H1 (cell line): ENCODE results near the gene CACNA2D4. TPM values are rescaled to one million over a fixed set of nuclear protein-coding genes. Genes with fewer than 3 reads are reported as not detected.

Source experiments
- CTCF ChIA-PET: fragments of 300-600 bp; sonication (Branson Sonifier 250); formaldehyde crosslinking; loops from one replicate; lab custom pipeline; 2021; ENCODE audit not compliant: partially characterized antibody; lab: Charles Lee
- POLR2A ChIA-PET: fragments of 300-600 bp; sonication (Branson Sonifier 250); formaldehyde crosslinking; loops from one replicate; lab custom pipeline; 2021; ENCODE audit warnings: inconsistent platforms; ENCODE audit not compliant: partially characterized antibody; lab: Charles Lee
- DNase-seq, 2 experiments: peaks; one replicate each; pipeline versions ENCODE4 v3.0.0 to v3.0.0-alpha.2; 2010 to 2022; ENCODE audit warnings: low spot score in 2 of 2, low read depth in 1 of 2, mixed read lengths in 1 of 2
- FAIRE-seq: peaks from 2 replicates; lab custom pipeline; 2011; peaks lifted over from hg19 to GRCh38; lab: Jason Lieb, UNC
- H2AFZ ChIP-seq: 2 replicates; pipeline ENCODE4 v1.8.1; 2012; ENCODE audit warnings: low read length, inconsistent platforms
- H2AK5ac ChIP-seq: 2 replicates; pipeline ENCODE4 v1.6.1; 2013; ENCODE audit warnings: low read depth, low read length
- H2BK120ac ChIP-seq: replicated peaks from 2 replicates; pipeline ENCODE3; 2013; ENCODE audit warnings: low read depth, low read length, inconsistent platforms
- H2BK12ac ChIP-seq: 2 replicates; pipeline ENCODE4 v1.6.1; 2013; ENCODE audit warnings: low read depth, low read length
- H2BK15ac ChIP-seq: 2 replicates; pipeline ENCODE4 v1.6.1; 2013; ENCODE audit warnings: low read length
- H2BK20ac ChIP-seq: 2 replicates; pipeline ENCODE4 v1.6.1; 2013; ENCODE audit warnings: low read length
- H2BK5ac ChIP-seq: 2 replicates; pipeline ENCODE4 v1.6.1; 2013; ENCODE audit warnings: low read depth, low read length
- H3K14ac ChIP-seq: 2 replicates; pipeline ENCODE4 v1.6.1; 2013; ENCODE audit warnings: inconsistent platforms; ENCODE audit not compliant: insufficient read length
- H3K18ac ChIP-seq: 2 replicates; pipeline ENCODE4 v1.6.1; 2013; ENCODE audit warnings: low read length; ENCODE audit errors: extremely low read depth
- H3K23ac ChIP-seq: 2 replicates; pipeline ENCODE4 v1.6.1; 2013; ENCODE audit warnings: inconsistent platforms; ENCODE audit not compliant: insufficient read length
- H3K23me2 ChIP-seq: 2 replicates; pipeline ENCODE4 v1.6.1; 2013; ENCODE audit warnings: low read depth, low read length
- H3K27ac ChIP-seq: 2 replicates; pipeline ENCODE4 v1.6.1; 2011; ENCODE audit warnings: low read depth, low read length, inconsistent platforms
- H3K27me3 ChIP-seq, 4 experiments: replicated peaks in 1 of 4; 1 replicate in 1 of 4; 2 replicates in 3 of 4; pipeline versions ENCODE4 v1.6.1 to v1.8.1; 2011 to 2013; ENCODE audit warnings: low read length in 3 of 4, mild to moderate bottlenecking in 3 of 4, inconsistent platforms in 2 of 4, mixed read lengths in 2 of 4, moderate library complexity in 1 of 4; ENCODE audit not compliant: control insufficient read depth in 3 of 4, insufficient read depth in 3 of 4; ENCODE audit errors: extremely low read depth in 1 of 4
- H3K36me3 ChIP-seq, 4 experiments: 2 replicates each; pipeline versions ENCODE4 v1.6.1 to v1.8.1; 2011 to 2013; ENCODE audit warnings: mild to moderate bottlenecking in 4 of 4, low read length in 3 of 4, moderate library complexity in 2 of 4, control low read depth in 1 of 4, inconsistent platforms in 1 of 4; ENCODE audit not compliant: insufficient read depth in 4 of 4, control insufficient read depth in 2 of 4
- H3K4ac ChIP-seq: replicated peaks from 2 replicates; pipeline ENCODE3; 2013; ENCODE audit warnings: low read length, low read depth, mixed read lengths, inconsistent platforms; ENCODE audit not compliant: insufficient read length
- H3K4me1 ChIP-seq, 4 experiments: replicated peaks in 1 of 4; 1 replicate in 1 of 4; 2 replicates in 3 of 4; pipeline versions ENCODE4 v1.6.1 to v1.8.1; 2011 to 2013; ENCODE audit warnings: low read length in 3 of 4, inconsistent platforms in 2 of 4, mixed read lengths in 1 of 4; ENCODE audit not compliant: insufficient read depth in 4 of 4, control insufficient read depth in 3 of 4
- H3K4me2 ChIP-seq, 2 experiments: 2 replicates each; pipeline versions ENCODE4 v1.6.1 to v1.8.1; 2011 to 2013; ENCODE audit warnings: low read depth in 2 of 2, low read length in 2 of 2, control low read depth in 1 of 2, inconsistent platforms in 1 of 2, mild to moderate bottlenecking in 1 of 2; ENCODE audit not compliant: insufficient read depth in 1 of 2
- H3K4me3 ChIP-seq, 4 experiments: fragments of 200-600, 300-600 bp in 1 of 4; sonication (generic), shearing (Covaris generic), sonication (Bioruptor Twin) in 1 of 4; 2 replicates each; pipeline versions ENCODE4 v1.5.1 to v1.8.1; 2011 to 2016; ENCODE audit warnings: low read length in 4 of 4, low read depth in 3 of 4, control low read depth in 2 of 4, inconsistent platforms in 2 of 4, mild to moderate bottlenecking in 2 of 4, mixed read lengths in 1 of 4, moderate library complexity in 1 of 4; ENCODE audit not compliant: insufficient read depth in 2 of 4; ENCODE audit errors: extremely low read depth in 1 of 4
- H3K56ac ChIP-seq: replicated peaks from 2 replicates; pipeline ENCODE3; 2013; ENCODE audit warnings: low read depth, mild to moderate bottlenecking, mixed read lengths, low read length, inconsistent platforms; ENCODE audit not compliant: insufficient read length
- H3K79me1 ChIP-seq: 2 replicates; pipeline ENCODE4 v1.6.1; 2013; ENCODE audit warnings: low read depth, low read length, control low read depth
- H3K79me2 ChIP-seq, 2 experiments: 2 replicates each; pipeline versions ENCODE4 v1.6.1 to v1.8.1; 2012 to 2013; ENCODE audit warnings: low read length in 2 of 2, mild to moderate bottlenecking in 2 of 2, inconsistent platforms in 1 of 2; ENCODE audit not compliant: insufficient read depth in 2 of 2, control insufficient read depth in 1 of 2
- H3K9ac ChIP-seq, 4 experiments: replicated peaks in 1 of 4; 1 replicate in 1 of 4; 2 replicates in 3 of 4; pipeline versions ENCODE4 v1.6.1 to v1.8.1; 2011 to 2013; ENCODE audit warnings: low read depth in 3 of 4, low read length in 3 of 4, control low read depth in 2 of 4, mild to moderate bottlenecking in 2 of 4, moderate library complexity in 2 of 4, inconsistent platforms in 1 of 4; ENCODE audit errors: extremely low read depth in 1 of 4
- H3K9me3 ChIP-seq, 2 experiments: 2 replicates each; pipeline versions ENCODE4 v1.6.1 to v1.8.1; 2012 to 2013; ENCODE audit warnings: mild to moderate bottlenecking in 2 of 2, moderate library complexity in 2 of 2, control low read depth in 1 of 2, inconsistent platforms in 1 of 2, low read depth in 1 of 2, low read length in 1 of 2, mixed read lengths in 1 of 2; ENCODE audit not compliant: insufficient read depth in 2 of 2
- H4K20me1 ChIP-seq, 2 experiments: replicated peaks in 1 of 2; 2 replicates each; pipeline versions ENCODE3 to v1.8.1; 2011 to 2013; ENCODE audit warnings: inconsistent platforms in 2 of 2, low read length in 2 of 2, mild to moderate bottlenecking in 1 of 2; ENCODE audit not compliant: insufficient read depth in 2 of 2, control insufficient read depth in 1 of 2
- H4K5ac ChIP-seq: 2 replicates; pipeline ENCODE4 v1.6.1; 2013; ENCODE audit warnings: low read length, low read depth, mixed read lengths, inconsistent platforms; ENCODE audit not compliant: insufficient read length
- H4K8ac ChIP-seq: 2 replicates; pipeline ENCODE4 v1.8.0; 2013; ENCODE audit warnings: mild to moderate bottlenecking, moderate library complexity, low read length, inconsistent platforms; ENCODE audit not compliant: insufficient read depth; ENCODE audit errors: extremely low read depth
- H4K91ac ChIP-seq: replicated peaks from 2 replicates; pipeline ENCODE3; 2013; ENCODE audit warnings: low read length, mixed read lengths, inconsistent platforms; ENCODE audit not compliant: insufficient read length
- CBX5 ChIP-seq: fragments of 300-800, 300-1000 bp; sonication (generic); IDR thresholded peaks from 2 replicates; pipeline ENCODE4 v1.7.1; 2016; ENCODE audit warnings: antibody characterized with exemption, low read length, low read depth
- CHD1 ChIP-seq: IDR thresholded peaks from 2 replicates; pipeline ENCODE4 v1.6.1; 2012; ENCODE audit warnings: low read depth, low read length, improper control_type of control experiment
- EZH2 ChIP-seq: fragments of 200-600 bp; sonication (generic); IDR thresholded peaks from 2 replicates; pipeline ENCODE4 v1.7.1; 2012; ENCODE audit warnings: low read depth, mild to moderate bottlenecking, moderate library complexity, low read length, inconsistent platforms; ENCODE audit not compliant: severe bottlenecking
- FOSL1 ChIP-seq: IDR thresholded peaks from 2 replicates; pipeline ENCODE4 v1.6.1; 2011; ENCODE audit warnings: mild to moderate bottlenecking, low read depth, low read length, moderate library complexity; ENCODE audit not compliant: insufficient read depth
- GABPA ChIP-seq: IDR thresholded peaks from 2 replicates; pipeline ENCODE4 v1.6.1; 2011; ENCODE audit warnings: mild to moderate bottlenecking, low read length, moderate library complexity, borderline replicate concordance; ENCODE audit not compliant: insufficient read depth
- HDAC2 ChIP-seq, 2 experiments: fragments of 300-600 bp in 1 of 2; sonication (generic) in 1 of 2; IDR thresholded peaks; 2 replicates each; pipeline ENCODE4 v1.6.1; 2011 to 2012; ENCODE audit warnings: low read depth in 2 of 2, low read length in 2 of 2, mild to moderate bottlenecking in 2 of 2, moderate library complexity in 2 of 2, borderline replicate concordance in 1 of 2, inconsistent platforms in 1 of 2
- RNF2 ChIP-seq: fragments of 200-900, 300-1000 bp; sonication (generic); IDR thresholded peaks from 2 replicates; pipeline ENCODE4 v1.7.1; 2016; ENCODE audit warnings: borderline replicate concordance, low read depth, mild to moderate bottlenecking, antibody characterized with exemption, low read length; ENCODE audit not compliant: poor library complexity, severe bottlenecking; ENCODE audit errors: missing control alignments
- SUZ12 ChIP-seq: fragments of 200-600 bp; sonication (generic); IDR thresholded peaks from 2 replicates; pipeline ENCODE4 v1.6.1; 2012; ENCODE audit warnings: mild to moderate bottlenecking, inconsistent platforms, low read length, moderate library complexity, mixed read lengths
- TEAD4 ChIP-seq: IDR thresholded peaks from 2 replicates; pipeline ENCODE4 v1.6.1; 2012; ENCODE audit warnings: low read depth, low read length, inconsistent platforms, mixed read lengths
- YY1 ChIP-seq: IDR thresholded peaks from 2 replicates; pipeline ENCODE4 v1.6.1; 2011; ENCODE audit warnings: low read depth, mild to moderate bottlenecking, low read length
- WGBS, 2 experiments: shearing (Covaris generic) in 1 of 2; methylation state at CpG; one replicate each; pipeline versions ENCODE4 v1.1.6 to v1.1.7; 2013 to 2015; ENCODE audit warnings: low lambda C conversion rate in 2 of 2, mixed read lengths in 2 of 2, inconsistent platforms in 1 of 2, low coverage in 1 of 2, missing lambda C conversion rate in 1 of 2; ENCODE audit not compliant: insufficient replicate concordance in 2 of 2, insufficient coverage in 1 of 2, insufficient read length in 1 of 2; ENCODE audit errors: extremely low coverage in 1 of 2, missing lambda C conversion rate in 1 of 2; 5-methylcytosine and 5-hydroxymethylcytosine counted together
- polyA plus RNA-seq, 7 experiments: library from polyadenylated mRNA; depleted of rRNA in 3 of 7; stranded (reverse) in 5 of 7; unstranded in 2 of 7; fragments of >200 nt in 5 of 7; fragments of 200-250 nt in 2 of 7; gene quantifications; 1 replicate in 5 of 7; 2 replicates in 1 of 7; 4 replicates in 1 of 7; pipeline versions ENCODE4 v1.2.1 to v1.2.3, GENCODE V29; 2011 to 2013; ENCODE audit warnings: missing spikeins in 2 of 7, mixed read lengths in 2 of 7
- total RNA-seq: library from RNA; stranded (reverse); fragmentation: NEBNext Ultra II Directional; extraction: Animal tissue kit (Norgen Biotek cat#: 25700); gene quantifications from 2 replicates; pipeline ENCODE4 v1.2.1, GENCODE V29; 2021
- TF ChIP-seq, protein P1 (sequence below): IDR thresholded peaks from 2 replicates; pipeline ENCODE4 v1.6.1; 2012; ENCODE audit warnings: low read length, inconsistent platforms

Gene CACNA2D4
- total and polyA plus RNA-seq, 2 of the 8 experiments (the other 6 are each of a cell fraction or from before 2014, with no cell fraction given): 0.44 to 0.88 TPM

DNA sequence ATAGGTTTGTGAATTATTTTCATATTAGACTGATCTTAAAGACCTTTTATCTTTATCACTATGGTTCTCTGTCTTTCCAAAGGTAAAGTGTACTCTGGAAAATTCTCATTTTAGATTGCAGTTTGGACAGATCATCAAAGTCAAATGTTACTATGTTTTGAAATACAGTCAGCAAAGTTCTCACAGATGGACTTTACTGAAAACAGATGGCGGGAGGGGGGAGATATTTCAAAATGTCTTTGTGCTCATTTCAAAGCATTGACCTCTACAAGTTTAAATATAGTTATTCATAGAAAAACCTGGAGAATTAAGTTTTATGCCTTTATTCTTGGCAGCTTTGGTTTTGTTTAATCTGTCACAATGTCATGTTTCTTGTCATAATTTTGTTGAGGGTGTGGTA lies 149.8 kb downstream of the CACNA2D4 start:
- Histone ChIP-seq H3K23ac (no peak overlapping the region), H3K4me1 (peaks cover 0 to 3% (median 0%) of the 10 kb centered on the region in 4 experiments; a peak in 2 of 7 replicates), H3K56ac (no peak overlapping the region), H4K91ac (no peak overlapping the region), H2BK120ac (no peak overlapping the region), H4K5ac (no peak overlapping the region), H3K27me3 (no peaks in the 10 kb centered on the region), H3K4ac (no peak overlapping the region), H2BK5ac (no peak overlapping the region), H4K8ac (no peak overlapping the region), H2AFZ (no peak overlapping the region), H2BK15ac (no peak overlapping the region), H3K9me3 (no peaks in the 10 kb centered on the region), H3K18ac (no peak overlapping the region), H2AK5ac (no peak overlapping the region), H3K9ac (no peak overlapping the region), H3K79me2 (peaks cover 0 to 38% of the 10 kb centered on the region in 2 experiments; a peak in 2 of 4 replicates), H3K4me3 (no peak overlapping the region), H4K20me1 (peaks cover 2 to 6% of the 10 kb centered on the region in 2 experiments), H3K79me1 (peaks cover 3% of the 10 kb centered on the region; the same call in 1 of the 2 replicates), H3K4me2 (no peak overlapping the region), H2BK20ac (no peak overlapping the region), H3K14ac (no peak overlapping the region), H2BK12ac (no peak overlapping the region), H3K23me2 (no peaks in the 10 kb centered on the region; the same call in 1 of the 2 replicates), H3K27ac (no peak overlapping the region), H3K36me3 (peaks cover 0 to 7% (median 4%) of the 10 kb centered on the region in 4 experiments; a peak in 4 of 8 replicates)
- DNase-seq (no peak), FAIRE-seq (no peak)
- POLR2A ChIA-PET: interaction anchor here (1.6 kb wide), 1 partner anchor 8 kb away, joined by 4 read pairs; no protein-coding TSS in a partner anchor
- 91% methylated on average over 1 of the region's 1 CpG; no CpG with 5 or more reads in 1 of the 2 experiments for WGBS, 2 experiments
- CTCF ChIA-PET: interaction anchor here (1.0 kb wide), 1 partner anchor 22 kb away, joined by 3 read pairs; no protein-coding TSS in a partner anchor
- TF ChIP-seq RNF2 (no peak), EZH2 (no peak), FOSL1 (no peak), HDAC2 (IDR thresholded peaks at IDR 0.05; ENCODE audit: borderline replicate concordance in 1 of 2, low read depth in 2 of 2, low read length in 2 of 2) (no peak), TEAD4 (no peak), SUZ12 (no peak), GABPA (no peak), CBX5 (no peak), CHD1 (no peak), YY1 (no peak)
- TF ChIP-seq, protein P1, sequence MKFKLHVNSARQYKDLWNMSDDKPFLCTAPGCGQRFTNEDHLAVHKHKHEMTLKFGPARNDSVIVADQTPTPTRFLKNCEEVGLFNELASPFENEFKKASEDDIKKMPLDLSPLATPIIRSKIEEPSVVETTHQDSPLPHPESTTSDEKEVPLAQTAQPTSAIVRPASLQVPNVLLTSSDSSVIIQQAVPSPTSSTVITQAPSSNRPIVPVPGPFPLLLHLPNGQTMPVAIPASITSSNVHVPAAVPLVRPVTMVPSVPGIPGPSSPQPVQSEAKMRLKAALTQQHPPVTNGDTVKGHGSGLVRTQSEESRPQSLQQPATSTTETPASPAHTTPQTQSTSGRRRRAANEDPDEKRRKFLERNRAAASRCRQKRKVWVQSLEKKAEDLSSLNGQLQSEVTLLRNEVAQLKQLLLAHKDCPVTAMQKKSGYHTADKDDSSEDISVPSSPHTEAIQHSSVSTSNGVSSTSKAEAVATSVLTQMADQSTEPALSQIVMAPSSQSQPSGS: no peak
